ENCODE results near the gene FEN1. TPM values are rescaled to one million over a fixed set of nuclear protein-coding genes. Genes with fewer than 3 reads are reported as not detected.

The FEN1 gene
- total and polyA plus RNA-seq, 2 donors (not counting 1 experiment from before 2014, with no cell fraction given), result 3.4 to 9.8 TPM

- H3K36me3 ChIP-seq (replicated peaks in 1 of 2; ENCODE audit: control extremely low read depth in 1 of 2, control insufficient read depth in 1 of 2, extremely low read depth in 1 of 2, insufficient read depth in 2 of 2, low read length in 1 of 2), result no peaks in the 10 kb centered on the region
- ATAC-seq (ENCODE audit: low read depth) (no peak), DNase-seq (no peak)
- POLR2A ChIA-PET, result interaction anchor here (0.6 to 2.0 kb wide), 5 partner anchors 12 to 1143 kb away, joined by 3 to 9 read pairs (median 4); partner anchors contain the start of genes FADS2 and FTH1
- peak overlapping the region; percentile 100 for H3K4me2 ChIP-seq (replicated peaks; ENCODE audit: low read depth, low read length, poor library complexity, severe bottlenecking)
- H3K9ac ChIP-seq (ENCODE audit: low read length), result peak overlapping the region; percentile 84
- peak overlapping the region; percentile 88 for H3K27ac Mint-ChIP-seq
- H3K79me2 ChIP-seq (ENCODE audit: control insufficient read depth, insufficient read depth, low read length), result no peaks in the 10 kb centered on the region
- H3K4me1 ChIP-seq (ENCODE audit: control insufficient read depth in 2 of 2, insufficient read depth in 2 of 2, low read length in 2 of 2), result peaks cover 9 to 24% of the 10 kb centered on the region in 2 donors
- H3K4me3 Mint-ChIP-seq, result peak overlapping the region; percentile 96
- TF ChIP-seq, protein P1, sequence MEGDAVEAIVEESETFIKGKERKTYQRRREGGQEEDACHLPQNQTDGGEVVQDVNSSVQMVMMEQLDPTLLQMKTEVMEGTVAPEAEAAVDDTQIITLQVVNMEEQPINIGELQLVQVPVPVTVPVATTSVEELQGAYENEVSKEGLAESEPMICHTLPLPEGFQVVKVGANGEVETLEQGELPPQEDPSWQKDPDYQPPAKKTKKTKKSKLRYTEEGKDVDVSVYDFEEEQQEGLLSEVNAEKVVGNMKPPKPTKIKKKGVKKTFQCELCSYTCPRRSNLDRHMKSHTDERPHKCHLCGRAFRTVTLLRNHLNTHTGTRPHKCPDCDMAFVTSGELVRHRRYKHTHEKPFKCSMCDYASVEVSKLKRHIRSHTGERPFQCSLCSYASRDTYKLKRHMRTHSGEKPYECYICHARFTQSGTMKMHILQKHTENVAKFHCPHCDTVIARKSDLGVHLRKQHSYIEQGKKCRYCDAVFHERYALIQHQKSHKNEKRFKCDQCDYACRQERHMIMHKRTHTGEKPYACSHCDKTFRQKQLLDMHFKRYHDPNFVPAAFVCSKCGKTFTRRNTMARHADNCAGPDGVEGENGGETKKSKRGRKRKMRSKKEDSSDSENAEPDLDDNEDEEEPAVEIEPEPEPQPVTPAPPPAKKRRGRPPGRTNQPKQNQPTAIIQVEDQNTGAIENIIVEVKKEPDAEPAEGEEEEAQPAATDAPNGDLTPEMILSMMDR (IDR thresholded peaks at IDR 0.05), result no peak
- TF ChIP-seq EZH2 (IDR thresholded peaks at IDR 0.05; ENCODE audit: borderline replicate concordance, insufficient read depth, low read depth, low read length, poor library complexity, severe bottlenecking), result no peak
- H3K4me3 ChIP-seq (ENCODE audit: control extremely low read depth in 1 of 5, extremely low read depth in 1 of 5, insufficient read depth in 1 of 5, low read depth in 2 of 5, low read length in 4 of 5), result peak overlapping the region; percentile 26 to 77 (median 70)
- peak overlapping the region; percentile 94 for H2AFZ ChIP-seq (ENCODE audit: insufficient read depth, low read depth, low read length, poor library complexity, severe bottlenecking)
- no peaks in the 10 kb centered on the region for H3K9me3 Mint-ChIP-seq (ENCODE audit: insufficient read depth)
- WGBS (ENCODE audit: insufficient coverage), result 80% methylated on average over 16 of the region's 16 CpGs
- H3K4me1 Mint-ChIP-seq, result peaks cover 15% of the 10 kb centered on the region
- H3K27ac ChIP-seq (ENCODE audit: low read length in 2 of 2), result no peak overlapping the region
- H3K27me3 ChIP-seq (replicated peaks in 1 of 4; ENCODE audit: control extremely low read depth in 1 of 4, control insufficient read depth in 3 of 4, insufficient read depth in 4 of 4, low read length in 3 of 4), result peaks cover 0 to 17% (median 4%) of the 10 kb centered on the region in 4 experiments
- CTCF ChIA-PET, result interaction anchor here (1.0 to 6.1 kb wide), 14 partner anchors 12 to 298 kb away, joined by 3 to 77 read pairs (median 6); partner anchors contain the start of gene FEN1
- no peaks in the 10 kb centered on the region for H4K20me1 ChIP-seq (ENCODE audit: control insufficient read depth, insufficient read depth, low read length, poor library complexity, severe bottlenecking)
- intact Hi-C loops (cut with micrococcal nuclease), result no loop called here
- peaks cover 0 to 6% (median 0%) of the 10 kb centered on the region in 3 donors for H3K9me3 ChIP-seq (ENCODE audit: control extremely low read depth in 1 of 3, control insufficient read depth in 2 of 3, insufficient read depth in 1 of 3, low read length in 2 of 3)
- no peaks in the 10 kb centered on the region for H3K27me3 Mint-ChIP-seq
Measured at GRCh38 chr11:61814247-61814957, 21.7 kb downstream of the FEN1 start.

Data from B cell (primary cell).